WI38 (cell line): Measurements from ENCODE around the gene COPS6.

Source experiments
- H3K4me3 ChIP-seq: 2 replicates; pipeline ENCODE4 v1.5.1; 2011; ENCODE audit warnings: low read depth, mild to moderate bottlenecking, control low read depth, low read length
- CTCF ChIP-seq: IDR thresholded peaks from 2 replicates; pipeline ENCODE4 v1.5.1; 2012; ENCODE audit warnings: low read depth, mild to moderate bottlenecking, control low read depth, low read length

The COPS6 gene

GRCh38 chr7:100111914-100112313 lies 23.1 kb downstream of the COPS6 start:
- no peak for TF ChIP-seq CTCF
- no peak overlapping the region for H3K4me3 ChIP-seq

- H3K4me3 ChIP-seq: no peak overlapping the region
- no peak for TF ChIP-seq CTCF
Observed at GRCh38 chr7:100115026-100115425, 26.3 kb downstream of the COPS6 start.

GRCh38 chr7:100118388-100119071 lies 29.8 kb downstream of the COPS6 start:
- no peak for TF ChIP-seq CTCF
- H3K4me3 ChIP-seq: peak overlapping the region; percentile 87

GRCh38 chr7:100119072-100119969 lies 30.6 kb downstream of the COPS6 start, which contains the start of the genes CNPY4 and TAF6:
TSS of gene CNPY4 (plus strand) at chr7:100119634. CDS start at chr7:100119745, 111 bp downstream.
TSS of gene TAF6 (minus strand) at chr7:100119358. CDS start at chr7:100114209, 5,149 bp downstream.
- TF ChIP-seq CTCF: no peak
- H3K4me3 ChIP-seq: peak within 1 kb of the TSS; percentile 87

- H3K4me3 ChIP-seq: peak overlapping the region; percentile 87
- TF ChIP-seq CTCF: no peak
Observed at GRCh38 chr7:100119970-100120732, 31.4 kb downstream of the COPS6 start.

- H3K4me3 ChIP-seq: peak overlapping the region; percentile 87
- no peak for TF ChIP-seq CTCF
Observed at GRCh38 chr7:100120733-100121036, 31.9 kb downstream of the COPS6 start.
